Activated T-cell treated with anti-CD3 and anti-CD28 coated beads, Interleukin-2, amount 50 U/mL, for 4 hours (primary cell): Measurements from ENCODE around the gene RBM4B. TPM values are rescaled to one million over a fixed set of nuclear protein-coding genes. Genes with fewer than 3 reads are reported as not detected.
"Not testable (repeated sequence)": the region's sequence is repeated elsewhere in the genome, so short reads cannot be mapped to it uniquely, and the experiment has no call there.

Experiments
- ATAC-seq, 2 donors: fragments of 200-7000 bp; cut with Tn5 transposase; one replicate each; pipeline ENCODE4 v1.10.0; 2021
- DNase-seq: peaks from one replicate; pipeline ENCODE4 v3.0.0-alpha.2; 2020
- H3K27me3 Mint-ChIP-seq: one replicate; pipeline ENCODE4 v1.8.0; 2021; ENCODE audit warnings: low read depth, mixed read lengths
- H3K36me3 Mint-ChIP-seq: one replicate; pipeline ENCODE4 v1.8.0; 2022; ENCODE audit warnings: mixed read lengths; ENCODE audit not compliant: insufficient read depth
- H3K4me1 Mint-ChIP-seq: one replicate; pipeline ENCODE4 v1.8.0; 2021; ENCODE audit warnings: low read depth, mixed read lengths
- H3K4me3 Mint-ChIP-seq: one replicate; pipeline ENCODE4 v1.8.0; 2021; ENCODE audit warnings: mild to moderate bottlenecking, moderate library complexity, mixed read lengths
- H3K9me3 Mint-ChIP-seq: one replicate; pipeline ENCODE4 v1.8.0; 2021; ENCODE audit warnings: mixed read lengths
- total RNA-seq, 3 donors: library from RNA; stranded (reverse); gene quantifications; one replicate each; pipeline ENCODE4 v1.2.1, GENCODE V29; 2021

Gene RBM4B, protein sequence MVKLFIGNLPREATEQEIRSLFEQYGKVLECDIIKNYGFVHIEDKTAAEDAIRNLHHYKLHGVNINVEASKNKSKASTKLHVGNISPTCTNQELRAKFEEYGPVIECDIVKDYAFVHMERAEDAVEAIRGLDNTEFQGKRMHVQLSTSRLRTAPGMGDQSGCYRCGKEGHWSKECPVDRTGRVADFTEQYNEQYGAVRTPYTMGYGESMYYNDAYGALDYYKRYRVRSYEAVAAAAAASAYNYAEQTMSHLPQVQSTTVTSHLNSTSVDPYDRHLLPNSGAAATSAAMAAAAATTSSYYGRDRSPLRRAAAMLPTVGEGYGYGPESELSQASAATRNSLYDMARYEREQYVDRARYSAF
- 10 to 100 TPM in 2 of 3 donors, 1 to 10 TPM in 1; 9.0 to 14.9 (median 12.5) TPM for total RNA-seq

DNA sequence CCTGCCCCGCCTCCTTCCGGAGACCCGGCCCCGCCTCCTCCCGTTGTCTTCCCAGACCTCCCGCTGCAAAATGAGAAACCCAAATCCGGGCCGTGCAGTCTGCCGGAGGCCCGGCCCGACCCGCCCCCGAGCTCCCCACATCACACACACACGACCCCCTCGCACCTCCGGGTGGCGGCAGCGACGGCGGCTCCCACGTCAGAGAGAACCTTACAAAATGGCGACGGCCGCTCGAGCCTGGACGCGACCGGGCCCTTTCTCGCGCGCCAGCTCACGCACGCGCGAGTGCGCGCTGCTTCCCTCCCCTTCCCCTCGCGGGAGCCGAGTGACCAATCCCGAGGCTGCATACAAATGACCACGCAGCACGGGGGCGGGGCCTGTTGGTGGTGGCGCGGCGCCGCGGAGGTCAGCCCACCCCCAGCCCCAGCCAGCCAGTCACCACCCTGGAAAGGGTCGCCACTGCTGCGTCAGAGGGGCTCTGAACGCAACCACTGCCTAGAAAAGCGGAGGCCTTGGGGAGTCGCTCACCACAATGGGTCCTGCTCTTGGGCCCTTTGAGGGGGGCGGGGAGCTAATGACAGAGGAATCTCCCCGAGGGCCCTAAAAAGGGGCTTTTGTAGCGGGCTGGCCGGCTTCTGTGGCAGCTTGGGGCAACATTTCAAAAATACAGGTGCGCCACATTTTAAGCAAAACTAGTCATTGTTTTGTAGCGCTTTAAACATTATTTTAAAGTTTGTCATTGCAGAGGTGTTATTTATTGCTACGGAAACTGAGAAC is at the start of gene RBM4B:
Gene RBM4B (minus strand): TSS at position 289 of the 777 bp plus-strand sequence. CDS start 808 bp downstream, outside the sequence.
- H3K9me3 Mint-ChIP-seq = no peaks in the 10 kb centered on the region
- H3K4me3 Mint-ChIP-seq = peak within 1 kb of the TSS; percentile 91
- no peaks in the 10 kb centered on the region for H3K27me3 Mint-ChIP-seq
- peak; percentile 90 for DNase-seq
- H3K4me1 Mint-ChIP-seq = peaks cover 38% of the 10 kb centered on the region
- ATAC-seq = peak; percentile 92 to 95
- peaks cover 10% of the 10 kb centered on the region for H3K36me3 Mint-ChIP-seq

DNA sequence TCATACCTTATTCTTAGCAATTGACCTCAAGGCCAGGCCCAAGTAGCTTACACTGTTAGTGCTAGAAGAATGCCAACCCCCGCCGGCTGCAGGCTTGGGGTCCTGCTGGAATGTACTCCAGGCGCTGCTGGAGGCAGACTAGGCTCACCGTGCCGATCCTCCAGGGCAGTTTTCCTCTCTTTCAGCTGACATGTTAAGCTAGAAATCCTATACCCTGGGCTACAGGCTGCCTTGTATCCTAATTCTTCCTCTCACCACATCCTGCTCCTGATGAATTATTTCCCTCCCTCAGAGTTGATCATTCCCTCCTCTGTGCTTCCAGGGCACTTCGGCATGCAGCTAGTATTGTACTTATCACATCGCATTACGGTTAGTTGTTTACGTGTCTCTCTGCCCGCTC is 48.0 kb upstream of the RBM4B start:
- Mint-ChIP-seq H3K4me1 (peaks cover 16% of the 10 kb centered on the region), H3K36me3 (no peaks in the 10 kb centered on the region), H3K27me3 (peaks cover 43% of the 10 kb centered on the region), H3K4me3 (no peak overlapping the region), H3K9me3 (no peaks in the 10 kb centered on the region)
- DNase-seq = no peak
- ATAC-seq = no peak

DNA sequence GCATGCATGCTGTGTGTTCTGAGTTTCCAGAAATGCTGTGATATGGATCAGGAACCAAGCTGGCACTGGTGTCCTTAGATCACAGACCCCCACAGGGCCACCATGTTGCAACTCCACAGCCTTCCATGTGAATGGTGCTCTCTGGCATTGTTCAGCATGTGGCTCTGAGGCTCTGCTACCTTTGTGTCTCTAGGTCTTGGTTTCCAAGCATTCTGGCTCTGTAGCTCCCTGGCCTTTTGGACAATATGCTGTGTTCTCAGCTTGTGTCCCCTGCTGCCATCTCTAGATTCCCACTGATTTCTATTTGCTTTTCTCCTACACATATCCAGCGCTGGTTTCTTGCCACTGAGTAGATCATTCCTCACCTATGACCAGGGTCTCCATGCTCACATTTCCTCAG is 47.4 kb upstream of the RBM4B start:
- H3K36me3 Mint-ChIP-seq = no peaks in the 10 kb centered on the region
- no peak overlapping the region for H3K4me3 Mint-ChIP-seq
- DNase-seq (no peak), ATAC-seq (no peak)
- H3K9me3 Mint-ChIP-seq = no peaks in the 10 kb centered on the region
- peaks cover 20% of the 10 kb centered on the region for H3K4me1 Mint-ChIP-seq
- H3K27me3 Mint-ChIP-seq = peaks cover 47% of the 10 kb centered on the region

DNA sequence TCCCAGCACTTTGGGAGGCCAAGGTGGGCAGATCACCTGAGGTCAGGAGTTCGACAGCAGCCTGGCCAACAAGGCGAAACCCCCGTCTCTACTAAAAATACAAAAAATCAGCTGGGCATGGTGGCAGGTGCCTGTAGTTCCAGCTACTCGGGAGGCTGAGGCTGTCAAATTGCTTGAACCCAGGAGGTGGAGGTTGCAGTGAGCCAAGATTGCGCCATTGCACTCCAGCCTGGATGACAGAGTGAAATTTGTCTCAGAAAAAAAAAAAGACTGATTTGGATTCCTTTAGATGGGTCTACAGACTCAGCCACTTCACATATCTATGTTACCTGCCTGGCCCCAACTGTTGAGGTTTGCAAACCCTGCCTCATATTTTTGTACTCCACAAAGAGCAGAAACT is 46.5 kb upstream of the RBM4B start:
- DNase-seq, H3K9me3 Mint-ChIP-seq, ATAC-seq, H3K36me3 Mint-ChIP-seq, H3K4me3 Mint-ChIP-seq: not testable (repeated sequence)
- Mint-ChIP-seq H3K27me3 (peaks cover 46% of the 10 kb centered on the region), H3K4me1 (peaks cover 22% of the 10 kb centered on the region)

DNA sequence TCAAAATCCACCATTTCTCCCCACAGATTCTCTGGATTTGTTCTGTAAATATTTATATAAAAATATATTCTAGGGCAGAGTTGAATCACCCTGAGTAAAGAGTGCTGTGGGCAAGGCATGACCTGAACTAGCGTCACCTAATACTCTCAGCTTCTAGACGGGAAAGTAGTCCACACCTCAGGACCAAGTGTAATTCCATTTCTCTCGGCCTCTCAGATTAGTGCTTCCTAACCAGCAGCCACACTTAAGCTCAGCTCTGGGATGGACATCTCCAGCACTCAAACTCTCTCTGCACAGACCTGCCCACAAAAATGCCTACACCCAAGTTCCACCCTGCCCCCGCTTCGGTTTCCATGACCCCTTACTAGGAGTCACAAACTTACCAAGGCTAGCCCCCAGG is 46.0 kb upstream of the RBM4B start:
- no peak overlapping the region for H3K4me3 Mint-ChIP-seq
- DNase-seq (no peak), ATAC-seq (no peak)
- peaks cover 42% of the 10 kb centered on the region for H3K27me3 Mint-ChIP-seq
- peaks cover 18% of the 10 kb centered on the region for H3K4me1 Mint-ChIP-seq
- no peaks in the 10 kb centered on the region for H3K9me3 Mint-ChIP-seq
- no peaks in the 10 kb centered on the region for H3K36me3 Mint-ChIP-seq

DNA sequence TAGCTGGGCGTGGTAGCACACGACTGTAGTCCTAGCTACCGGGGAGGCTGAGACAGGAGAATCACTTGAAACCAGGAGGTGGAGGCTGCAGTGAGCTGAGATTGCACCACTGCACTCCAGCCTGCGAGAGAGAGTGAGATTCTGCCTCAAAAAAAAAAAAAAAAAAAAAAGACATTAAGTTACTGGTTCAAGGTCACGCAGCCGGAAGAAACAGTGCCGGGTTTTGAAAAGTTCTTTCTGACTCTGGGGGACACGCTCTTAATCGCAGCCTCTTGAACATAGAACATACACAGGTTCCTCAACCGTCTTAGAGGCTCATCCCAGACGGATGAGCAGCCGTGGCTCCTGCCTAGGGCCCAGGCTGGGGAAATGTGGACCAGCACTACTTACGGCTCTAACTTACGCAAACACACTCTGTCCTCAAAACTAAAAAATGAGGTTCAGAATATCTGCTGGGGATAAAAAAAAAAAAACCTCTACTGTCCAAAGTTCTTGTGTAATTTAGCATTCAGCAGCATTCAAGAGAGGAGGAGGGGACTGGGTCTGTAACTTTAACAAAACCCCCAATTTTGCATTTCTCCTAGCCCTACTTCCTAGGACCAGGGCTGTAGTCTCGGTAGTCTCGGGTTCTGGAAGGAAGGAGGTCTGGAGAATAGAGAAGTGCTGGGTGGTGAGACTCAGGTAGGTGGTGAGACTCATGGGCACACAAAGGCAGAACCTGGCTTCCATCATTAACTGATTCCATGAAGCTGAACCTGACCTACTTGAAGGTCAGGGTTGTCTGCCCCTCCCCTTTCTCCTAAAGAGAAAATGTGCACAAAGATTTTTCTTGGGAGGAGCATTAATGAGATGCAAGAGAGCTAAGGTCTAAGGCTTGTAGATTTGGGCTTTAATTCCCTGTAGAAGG is 45.3 kb upstream of the RBM4B start:
- DNase-seq = no peak
- no peak for ATAC-seq
- peaks cover 42% of the 10 kb centered on the region for H3K27me3 Mint-ChIP-seq
- no peak overlapping the region for H3K4me3 Mint-ChIP-seq
- H3K9me3 Mint-ChIP-seq = no peaks in the 10 kb centered on the region
- peaks cover 16% of the 10 kb centered on the region for H3K4me1 Mint-ChIP-seq
- no peaks in the 10 kb centered on the region for H3K36me3 Mint-ChIP-seq

GRCh38 chr11:66721939-66722338 is 44.3 kb upstream of the RBM4B start:
- Mint-ChIP-seq H3K4me3 (no peak overlapping the region), H3K4me1 (peaks cover 13% of the 10 kb centered on the region), H3K27me3 (peaks cover 47% of the 10 kb centered on the region), H3K36me3 (no peaks in the 10 kb centered on the region), H3K9me3 (no peaks in the 10 kb centered on the region)
- ATAC-seq (no peak), DNase-seq (no peak)

DNA sequence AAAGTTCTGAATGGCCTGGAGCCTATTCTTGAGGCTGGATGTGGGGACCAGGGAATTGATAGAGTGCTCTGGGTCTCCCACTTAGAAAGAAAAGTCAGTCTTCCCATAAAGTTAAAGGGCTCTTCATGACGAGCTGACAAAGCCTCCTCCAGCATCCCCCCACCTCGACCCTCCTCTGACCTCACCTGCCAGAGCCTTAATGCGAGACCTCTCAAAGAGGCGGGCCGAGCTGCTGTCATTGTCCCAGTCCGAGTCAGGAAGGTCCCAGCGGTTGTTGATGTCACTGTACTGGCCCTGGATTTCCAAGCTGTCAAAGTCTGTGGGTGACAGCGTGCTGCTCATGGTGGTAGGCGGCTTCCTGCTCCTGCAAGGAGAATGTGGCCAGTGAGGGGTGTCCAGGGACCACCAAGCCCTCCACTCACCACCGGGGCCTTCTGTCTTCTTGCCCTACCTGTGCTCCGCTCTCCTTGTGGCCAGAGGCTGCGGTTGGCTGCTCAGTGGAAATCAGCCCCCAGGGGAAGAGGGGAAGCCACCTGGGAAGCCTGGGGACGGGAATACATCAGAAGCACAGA is 43.3 kb upstream of the RBM4B start:
- ATAC-seq (no peak), DNase-seq (no peak)
- Mint-ChIP-seq H3K4me1 (peaks cover 6% of the 10 kb centered on the region), H3K27me3 (peaks cover 41% of the 10 kb centered on the region), H3K36me3 (no peaks in the 10 kb centered on the region), H3K4me3 (no peak overlapping the region), H3K9me3 (no peaks in the 10 kb centered on the region)

DNA sequence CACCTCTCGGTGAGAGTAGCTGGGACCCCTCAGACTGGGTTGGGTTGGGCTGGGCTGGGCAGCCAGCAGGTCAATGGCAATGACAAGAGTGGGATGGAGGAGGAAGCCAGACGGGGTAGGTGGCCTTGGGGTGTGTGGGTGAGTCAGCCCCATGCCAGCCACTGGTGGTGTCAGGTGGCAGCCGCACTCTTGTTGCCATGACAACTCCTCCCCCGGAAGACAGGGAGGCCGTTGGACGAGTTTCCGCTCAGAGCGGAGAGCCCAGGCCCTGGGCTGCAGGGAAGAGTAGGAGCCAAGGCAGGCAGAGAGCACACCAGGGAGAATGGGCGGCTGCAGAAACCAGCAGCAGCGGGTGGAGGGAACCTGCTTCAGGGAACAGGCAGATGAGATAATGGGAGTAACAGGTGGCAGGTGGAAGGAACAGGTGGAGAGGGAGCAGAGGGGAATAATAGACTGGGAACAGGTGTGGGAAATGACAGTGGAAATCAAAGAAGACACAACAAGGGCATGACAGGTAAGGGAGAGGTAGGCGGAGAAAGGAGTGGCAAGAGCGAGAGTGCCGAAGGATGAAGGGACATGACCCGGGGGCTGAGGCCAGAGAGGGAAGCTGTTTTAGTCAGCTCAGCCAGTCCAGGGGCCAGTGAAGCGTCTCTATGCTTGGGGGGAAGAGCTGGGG is 42.7 kb upstream of the RBM4B start:
- Mint-ChIP-seq H3K4me1 (peaks cover 6% of the 10 kb centered on the region), H3K27me3 (peaks cover 38% of the 10 kb centered on the region), H3K9me3 (no peaks in the 10 kb centered on the region), H3K4me3 (no peak overlapping the region), H3K36me3 (no peaks in the 10 kb centered on the region)
- no peak for DNase-seq
- ATAC-seq = peak; percentile 56 to 69

- H3K27me3 Mint-ChIP-seq = peaks cover 35% of the 10 kb centered on the region
- peaks cover 6% of the 10 kb centered on the region for H3K4me1 Mint-ChIP-seq
- no peaks in the 10 kb centered on the region for H3K9me3 Mint-ChIP-seq
- ATAC-seq (no peak), DNase-seq (no peak)
- no peak overlapping the region for H3K4me3 Mint-ChIP-seq
- H3K36me3 Mint-ChIP-seq = no peaks in the 10 kb centered on the region
These were observed 41.6 kb upstream of the RBM4B start for GRCh38 chr11:66719111-66719872.

GRCh38 chr11:66718320-66718971 is 40.8 kb upstream of the RBM4B start:
- DNase-seq = no peak
- peaks cover 44% of the 10 kb centered on the region for H3K27me3 Mint-ChIP-seq
- no peak for ATAC-seq
- H3K9me3 Mint-ChIP-seq = no peaks in the 10 kb centered on the region
- H3K36me3 Mint-ChIP-seq = no peaks in the 10 kb centered on the region
- H3K4me3 Mint-ChIP-seq = no peak overlapping the region
- peaks cover 6% of the 10 kb centered on the region for H3K4me1 Mint-ChIP-seq

- peaks cover 6% of the 10 kb centered on the region for H3K4me1 Mint-ChIP-seq
- ATAC-seq = no peak
These were observed 40.2 kb upstream of the RBM4B start for GRCh38 chr11:66717925-66718319.

More at GRCh38 chr11:66717925-66718319, 40.2 kb upstream of the RBM4B start:
- no peaks in the 10 kb centered on the region for H3K9me3 Mint-ChIP-seq
- no peak overlapping the region for H3K4me3 Mint-ChIP-seq
- peaks cover 46% of the 10 kb centered on the region for H3K27me3 Mint-ChIP-seq
- H3K36me3 Mint-ChIP-seq = no peaks in the 10 kb centered on the region
- no peak for DNase-seq
